Type B pancreatic cell (in vitro differentiated cells): ENCODE data around the gene PM20D1. TPM values are rescaled to one million over a fixed set of nuclear protein-coding genes. Genes with fewer than 3 reads are reported as not detected.
"Not testable (repeated sequence)": the region's sequence is repeated elsewhere in the genome, so short reads cannot be mapped to it uniquely, and the experiment has no call there.

ENCODE experiments used
- DNase-seq: peaks from one replicate; pipeline ENCODE4 v3.0.0; 2021; ENCODE audit warnings: mixed read lengths; ENCODE audit not compliant: unreplicated experiment; ENCODE audit errors: extremely low spot score
- H3K27ac Mint-ChIP-seq: 2 replicates; pipeline ENCODE4 v1.8.0; 2021; ENCODE audit warnings: mild to moderate bottlenecking, mixed read lengths
- H3K27me3 Mint-ChIP-seq: 2 replicates; pipeline ENCODE4 v1.8.0; 2021; ENCODE audit warnings: mixed read lengths
- H3K36me3 Mint-ChIP-seq: 2 replicates; pipeline ENCODE4 v1.8.0; 2021; ENCODE audit warnings: mixed read lengths
- H3K4me1 Mint-ChIP-seq: one replicate; pipeline ENCODE4 v1.8.0; 2021; ENCODE audit warnings: mixed read lengths; ENCODE audit not compliant: unreplicated experiment
- H3K4me3 Mint-ChIP-seq: 2 replicates; pipeline ENCODE4 v1.8.0; 2021; ENCODE audit warnings: mild to moderate bottlenecking, mixed read lengths
- H3K9me3 Mint-ChIP-seq: 2 replicates; pipeline ENCODE4 v1.8.0; 2021; ENCODE audit warnings: mixed read lengths
- CTCF ChIP-seq: fragments of 200-600 bp; sonication (generic); conservative IDR thresholded peaks from 2 replicates; pipeline ENCODE4 v1.5.0; 2021; ENCODE audit warnings: antibody characterized with exemption, mild to moderate bottlenecking
- total RNA-seq: library from RNA; stranded (reverse); gene quantifications from 2 replicates; pipeline ENCODE4 v1.2.1, GENCODE V29; 2021; ENCODE audit warnings: low replicate concordance

The PM20D1 gene
- total RNA-seq, 1 donor from 2014 or later: not detected

- no peak for TF ChIP-seq CTCF
- Mint-ChIP-seq H3K36me3 (peaks cover 4% of the 10 kb centered on the region), H3K27ac (no peak overlapping the region), H3K4me3 (no peak overlapping the region), H3K27me3 (no peaks in the 10 kb centered on the region), H3K4me1 (no peaks in the 10 kb centered on the region), H3K9me3 (no peaks in the 10 kb centered on the region)
- DNase-seq: no peak
Observed at GRCh38 chr1:205883792-205884191, 33.9 kb upstream of the PM20D1 start.

GRCh38 chr1:205880923-205881322 lies 31.0 kb upstream of the PM20D1 start:
- DNase-seq: no peak
- H3K4me1 Mint-ChIP-seq: no peaks in the 10 kb centered on the region
- H3K27ac Mint-ChIP-seq: no peak overlapping the region
- no peaks in the 10 kb centered on the region for H3K9me3 Mint-ChIP-seq
- H3K27me3 Mint-ChIP-seq: no peaks in the 10 kb centered on the region
- H3K36me3 Mint-ChIP-seq: peaks cover 4% of the 10 kb centered on the region
- no peak overlapping the region for H3K4me3 Mint-ChIP-seq
- no peak for TF ChIP-seq CTCF

GRCh38 chr1:205879974-205880373 lies 30.0 kb upstream of the PM20D1 start:
- H3K27me3 Mint-ChIP-seq: no peaks in the 10 kb centered on the region
- H3K36me3 Mint-ChIP-seq: peaks cover 4% of the 10 kb centered on the region
- H3K27ac Mint-ChIP-seq: no peak overlapping the region
- H3K9me3 Mint-ChIP-seq: no peaks in the 10 kb centered on the region
- DNase-seq: no peak
- no peak overlapping the region for H3K4me3 Mint-ChIP-seq
- no peak for TF ChIP-seq CTCF
- H3K4me1 Mint-ChIP-seq: no peaks in the 10 kb centered on the region

- no peak for TF ChIP-seq CTCF
- Mint-ChIP-seq H3K9me3 (no peaks in the 10 kb centered on the region), H3K27me3 (no peaks in the 10 kb centered on the region), H3K4me1 (no peaks in the 10 kb centered on the region), H3K27ac (no peak overlapping the region), H3K4me3 (no peak overlapping the region), H3K36me3 (peaks cover 4% of the 10 kb centered on the region)
- DNase-seq: no peak
Observed at GRCh38 chr1:205878026-205878425, 28.1 kb upstream of the PM20D1 start.

GRCh38 chr1:205873148-205873547 lies 23.2 kb upstream of the PM20D1 start:
- not testable (repeated sequence) for H3K27ac Mint-ChIP-seq, H3K9me3 Mint-ChIP-seq, H3K36me3 Mint-ChIP-seq, H3K27me3 Mint-ChIP-seq, H3K4me3 Mint-ChIP-seq, H3K4me1 Mint-ChIP-seq, DNase-seq

GRCh38 chr1:205870236-205870635 lies 20.3 kb upstream of the PM20D1 start:
- no peak for DNase-seq
- Mint-ChIP-seq H3K27ac (no peak overlapping the region), H3K27me3 (no peaks in the 10 kb centered on the region), H3K36me3 (peaks cover 3% of the 10 kb centered on the region), H3K4me1 (no peaks in the 10 kb centered on the region), H3K9me3 (peaks cover 8% of the 10 kb centered on the region), H3K4me3 (no peak overlapping the region)
- no peak for TF ChIP-seq CTCF
